Retinal pigment epithelial cell (primary cell): ENCODE measurements around the gene FOXR1.
"Not testable (repeated sequence)": the region's sequence is repeated elsewhere in the genome, so short reads cannot be mapped to it uniquely, and the experiment has no call there.

ENCODE experiments used
- DNase-seq: peaks from one replicate; pipeline ENCODE4 v3.0.0-alpha.2; 2010; ENCODE audit warnings: low read depth
- H3K4me3 ChIP-seq: 2 replicates; pipeline ENCODE4 v1.5.1; 2011; ENCODE audit warnings: mild to moderate bottlenecking, low read length, control low read depth, moderate library complexity
- CTCF ChIP-seq: conservative IDR thresholded peaks from 2 replicates; pipeline ENCODE4 v1.5.1; 2011; ENCODE audit warnings: low read depth, low read length, control low read depth, inconsistent platforms

Gene FOXR1

GRCh38 chr11:119016216-119017009 is 44.9 kb downstream of the FOXR1 start:
- DNase-seq, result no peak
- peak overlapping the region; percentile 97 for H3K4me3 ChIP-seq

GRCh38 chr11:119017377-119017776 is 45.8 kb downstream of the FOXR1 start:
- H3K4me3 ChIP-seq, result peak overlapping the region; percentile 97
- DNase-seq, result not testable (repeated sequence)

More at GRCh38 chr11:119016216-119017009, 44.9 kb downstream of the FOXR1 start:
- no peak for TF ChIP-seq CTCF

- TF ChIP-seq CTCF, result no peak
Measured at GRCh38 chr11:119018074-119018938, 46.7 kb downstream of the FOXR1 start, which contains the start of the genes RPS25 and TRAPPC4. TSS of gene RPS25 (minus strand) at chr11:119018343. CDS start at chr11:119018284, 59 bp downstream. TSS of gene TRAPPC4 (plus strand) at chr11:119018766. CDS start at chr11:119018796, 30 bp downstream.

GRCh38 chr11:119019996-119020395 is 48.4 kb downstream of the FOXR1 start:
- DNase-seq, result no peak
- no peak for TF ChIP-seq CTCF
- peak overlapping the region; percentile 97 for H3K4me3 ChIP-seq

More at GRCh38 chr11:119018074-119018938, 46.7 kb downstream of the FOXR1 start, which contains the start of the genes RPS25 and TRAPPC4:
- peak within 1 kb of the TSS; percentile 97 for H3K4me3 ChIP-seq
- DNase-seq, result peak; percentile 86

GRCh38 chr11:119021631-119022030 is 50.1 kb downstream of the FOXR1 start:
- H3K4me3 ChIP-seq, result no peak overlapping the region

GRCh38 chr11:119023741-119024140 is 52.2 kb downstream of the FOXR1 start:
- TF ChIP-seq CTCF, result no peak
- H3K4me3 ChIP-seq, result no peak overlapping the region
- no peak for DNase-seq

More at GRCh38 chr11:119021631-119022030, 50.1 kb downstream of the FOXR1 start:
- no peak for TF ChIP-seq CTCF
- no peak for DNase-seq

- no peak for DNase-seq
- no peak for TF ChIP-seq CTCF
- no peak overlapping the region for H3K4me3 ChIP-seq
Measured at GRCh38 chr11:119024430-119025098, 53.0 kb downstream of the FOXR1 start.
